ENCODE results near the gene MLLT11. TPM values are rescaled to one million over a fixed set of nuclear protein-coding genes. Genes with fewer than 3 reads are reported as not detected.

Gene MLLT11
- total RNA-seq, 1 donor from 2014 or later, result 16.3 TPM

GRCh38 chr1:151043163-151043562 lies 17.0 kb upstream of the MLLT11 start:
- Mint-ChIP-seq H3K9me3 (no peaks in the 10 kb centered on the region), H3K36me3 (peaks cover 3% of the 10 kb centered on the region), H3K4me3 (no peak overlapping the region), H3K4me1 (peaks cover 8% of the 10 kb centered on the region), H3K27ac (no peak overlapping the region), H3K27me3 (ENCODE audit: low read depth) (no peaks in the 10 kb centered on the region)
- no peak for DNase-seq (ENCODE audit: low spot score in 2 of 2, unreplicated experiment in 2 of 2)
- no peak for TF ChIP-seq CTCF (IDR thresholded peaks at IDR 0.05; ENCODE audit: unreplicated experiment)

- peaks cover 6% of the 10 kb centered on the region for H3K36me3 Mint-ChIP-seq
- peak; percentile 49 to 77 for DNase-seq (ENCODE audit: low spot score in 2 of 2, unreplicated experiment in 2 of 2)
- H3K4me3 Mint-ChIP-seq, result peak within 1 kb of the TSS; percentile 98
- no peak for TF ChIP-seq CTCF (IDR thresholded peaks at IDR 0.05; ENCODE audit: unreplicated experiment)
- H3K27me3 Mint-ChIP-seq (ENCODE audit: low read depth), result no peaks in the 10 kb centered on the region
- H3K27ac Mint-ChIP-seq, result peak within 1 kb of the TSS; percentile 96
- H3K4me1 Mint-ChIP-seq, result peaks cover 23% of the 10 kb centered on the region
- no peaks in the 10 kb centered on the region for H3K9me3 Mint-ChIP-seq
Observed at GRCh38 chr1:151047591-151047924, 12.6 kb upstream of the MLLT11 start, which contains the start of gene C1orf56. TSS of gene C1orf56 (plus strand) at chr1:151047751. CDS start at chr1:151047848, 97 bp downstream.

GRCh38 chr1:151047925-151048644 lies 12.1 kb upstream of the MLLT11 start:
- Mint-ChIP-seq H3K4me3 (peak overlapping the region; percentile 98), H3K36me3 (peaks cover 5% of the 10 kb centered on the region), H3K9me3 (no peaks in the 10 kb centered on the region), H3K4me1 (peaks cover 23% of the 10 kb centered on the region), H3K27ac (peak overlapping the region; percentile 96), H3K27me3 (ENCODE audit: low read depth) (no peaks in the 10 kb centered on the region)
- DNase-seq (ENCODE audit: low spot score in 2 of 2, unreplicated experiment in 2 of 2), result peak; percentile 45 to 72
- peak; percentile 62 for TF ChIP-seq CTCF (IDR thresholded peaks at IDR 0.05; ENCODE audit: unreplicated experiment)

- peaks cover 23% of the 10 kb centered on the region for H3K4me1 Mint-ChIP-seq
- no peak for TF ChIP-seq CTCF (IDR thresholded peaks at IDR 0.05; ENCODE audit: unreplicated experiment)
- H3K36me3 Mint-ChIP-seq, result peaks cover 6% of the 10 kb centered on the region
- no peaks in the 10 kb centered on the region for H3K27me3 Mint-ChIP-seq (ENCODE audit: low read depth)
- H3K4me3 Mint-ChIP-seq, result peak overlapping the region; percentile 98
- H3K9me3 Mint-ChIP-seq, result no peaks in the 10 kb centered on the region
- no peak for DNase-seq (ENCODE audit: low spot score in 2 of 2, unreplicated experiment in 2 of 2)
- peak overlapping the region; percentile 96 for H3K27ac Mint-ChIP-seq
Observed at GRCh38 chr1:151048645-151049032, 11.6 kb upstream of the MLLT11 start.

GRCh38 chr1:151049458-151049857 lies 10.7 kb upstream of the MLLT11 start:
- H3K27ac Mint-ChIP-seq, result peak overlapping the region; percentile 34
- TF ChIP-seq CTCF (IDR thresholded peaks at IDR 0.05; ENCODE audit: unreplicated experiment), result no peak

More at GRCh38 chr1:151049458-151049857, 10.7 kb upstream of the MLLT11 start:
- H3K27me3 Mint-ChIP-seq (ENCODE audit: low read depth), result no peaks in the 10 kb centered on the region
- no peak for DNase-seq (ENCODE audit: low spot score in 2 of 2, unreplicated experiment in 2 of 2)
- H3K9me3 Mint-ChIP-seq, result no peaks in the 10 kb centered on the region
- H3K4me3 Mint-ChIP-seq, result peak overlapping the region; percentile 26
- peaks cover 23% of the 10 kb centered on the region for H3K4me1 Mint-ChIP-seq
- peaks cover 6% of the 10 kb centered on the region for H3K36me3 Mint-ChIP-seq

All from mesothelial cell of epicardium (in vitro differentiated cells).